K562 (cell line): Measurements from ENCODE around the gene NPB. TPM values are rescaled to one million over a fixed set of nuclear protein-coding genes. Genes with fewer than 3 reads are reported as not detected.
A peak's percentile ranks its signal among the peaks of the same experiment; 100 is the strongest.

Source experiments
- ATAC-seq: fragments of 200-7000 bp; cut with Tn5 transposase; 3 replicates; pipeline ENCODE4 v1.9.1; 2020; ENCODE audit warnings: moderate library complexity
- BruUV-seq: library from RNA; stranded (reverse); fragments of 400-500 nt; replicated peaks from 2 replicates; lab custom pipeline; 2021; lab: Mats Ljungman, UMichigan
- CTCF ChIA-PET: fragments of 300-600 bp; formaldehyde crosslinking; extraction: SDS; loops from one replicate; lab custom pipeline; 2021; ENCODE audit warnings: low intra/inter-chr PET ratio; lab: Yijun Ruan, JAX
- POLR2A ChIA-PET: fragments of 300-600, 350-650 bp; sonication (Branson Sonifier 250); formaldehyde crosslinking; extraction: SDS; loops from one replicate; lab custom pipeline; 2021; ENCODE audit warnings: antibody characterized with exemption, inconsistent platforms; lab: Yijun Ruan, JAX
- DNase-seq, 4 experiments: peaks; one replicate each; pipeline versions ENCODE4 v3.0.0 to v3.0.0-alpha.2; 2011 to 2018; ENCODE audit warnings: low spot score in 3 of 4, mixed read lengths in 3 of 4; ENCODE audit errors: extremely low read depth in 1 of 4
- FAIRE-seq: peaks from 2 replicates; lab custom pipeline; 2011; peaks lifted over from hg19 to GRCh38; lab: Jason Lieb, UNC
- H2AFZ ChIP-seq: 2 replicates; pipeline ENCODE4 v1.6.0; 2011; ENCODE audit warnings: low read depth, low read length, control low read depth, inconsistent platforms
- H3K27ac ChIP-seq: fragments of 200-600 bp; 3 replicates; pipeline ENCODE4 v1.8.0; 2011; ENCODE audit warnings: low read depth, mild to moderate bottlenecking, control low read depth, inconsistent platforms, low read length, moderate library complexity, mixed read lengths; ENCODE audit errors: extremely low read depth
- H3K27me3 ChIP-seq, 2 experiments: fragments of 300-600 bp in 1 of 2; 2 replicates in 1 of 2; 3 replicates in 1 of 2; pipeline versions ENCODE4 v1.6.0 to v1.8.0; 2011; ENCODE audit warnings: inconsistent platforms in 2 of 2, low read length in 2 of 2, mild to moderate bottlenecking in 1 of 2, mixed read lengths in 1 of 2, moderate library complexity in 1 of 2; ENCODE audit not compliant: control insufficient read depth in 2 of 2, insufficient read depth in 2 of 2
- H3K36me3 ChIP-seq: fragments of 300-600 bp; 3 replicates; pipeline ENCODE4 v1.8.0; 2011; ENCODE audit warnings: mild to moderate bottlenecking, low read length, inconsistent platforms; ENCODE audit not compliant: control insufficient read depth, insufficient read depth
- H3K4me1 ChIP-seq, 2 experiments: fragments of 200-600 bp in 1 of 2; replicated peaks in 1 of 2; 2 replicates in 1 of 2; 3 replicates in 1 of 2; pipeline versions ENCODE4 v1.5.1 to v1.8.0; 2011; ENCODE audit warnings: inconsistent platforms in 2 of 2, low read length in 2 of 2, mild to moderate bottlenecking in 1 of 2, mixed read lengths in 1 of 2, moderate library complexity in 1 of 2; ENCODE audit not compliant: control insufficient read depth in 2 of 2, insufficient read depth in 2 of 2
- H3K4me2 ChIP-seq: 2 replicates; pipeline ENCODE4 v1.6.1; 2011; ENCODE audit warnings: low read length, control low read depth, inconsistent platforms, mixed read lengths; ENCODE audit not compliant: insufficient read depth
- H3K4me3 ChIP-seq: fragments of 200-600 bp; sonication (generic), shearing (Covaris generic); 2 replicates; pipeline ENCODE4 v1.5.1; 2016; ENCODE audit warnings: control low read depth, inconsistent platforms
- H3K79me2 ChIP-seq: fragments of 200-600 bp; 3 replicates; pipeline ENCODE4 v1.8.0; 2011; ENCODE audit warnings: low read length, inconsistent platforms; ENCODE audit not compliant: control insufficient read depth, insufficient read depth
- H3K9ac ChIP-seq, 2 experiments: 2 replicates each; pipeline versions ENCODE4 v1.6.0 to v1.6.1; 2011; ENCODE audit warnings: low read depth in 2 of 2, low read length in 2 of 2, control low read depth in 1 of 2, inconsistent platforms in 1 of 2, mild to moderate bottlenecking in 1 of 2, mixed read lengths in 1 of 2; ENCODE audit not compliant: insufficient read depth in 1 of 2
- H3K9me1 ChIP-seq: one replicate; pipeline ENCODE4 v1.6.0; 2011; ENCODE audit warnings: inconsistent platforms, mild to moderate bottlenecking, low read length, moderate library complexity; ENCODE audit not compliant: control insufficient read depth, insufficient read depth
- H3K9me3 ChIP-seq: replicated peaks from 2 replicates; pipeline ENCODE4 v1.5.1; 2011; ENCODE audit warnings: low read depth, low read length, inconsistent platforms; ENCODE audit not compliant: control insufficient read depth, insufficient read depth
- H4K20me1 ChIP-seq: replicated peaks from 2 replicates; pipeline ENCODE4 v1.6.1; 2011; ENCODE audit warnings: low read length, inconsistent platforms, mixed read lengths; ENCODE audit not compliant: control insufficient read depth, insufficient read depth
- ARNT ChIP-seq, 2 experiments: fragments of 450-650 bp; IDR thresholded peaks; 2 replicates each; pipeline ENCODE4 v1.6.1; 2016; ENCODE audit warnings: mild to moderate bottlenecking in 1 of 2
- BHLHE40 ChIP-seq: IDR thresholded peaks from 2 replicates; pipeline ENCODE4 v1.6.1; 2011; ENCODE audit warnings: low read length, improper control_type of control experiment
- NR2C1 ChIP-seq, 2 experiments: fragments of 450-650 bp; IDR thresholded peaks; 2 replicates each; pipeline ENCODE4 v1.6.1; 2017; ENCODE audit warnings: mild to moderate bottlenecking in 2 of 2, antibody characterized with exemption in 1 of 2, inconsistent platforms in 1 of 2, missing compliant biosample characterization in 1 of 2, missing genetic modification characterization in 1 of 2
- POLR2G ChIP-seq: fragments of 200-400 bp; formaldehyde crosslinking; IDR thresholded peaks from 2 replicates; pipeline ENCODE4 v1.6.1; 2017; ENCODE audit warnings: low read depth, mild to moderate bottlenecking, antibody characterized with exemption, low read length, moderate library complexity
- PTBP1 ChIP-seq: fragments of 200-400 bp; formaldehyde crosslinking; IDR thresholded peaks from 2 replicates; pipeline ENCODE4 v1.6.1; 2017; ENCODE audit warnings: low read depth, low read length
- RAD21 ChIP-seq, 2 experiments: fragments of 250-450 bp in 1 of 2; fragments of 450-650 bp in 1 of 2; sonication (Bioruptor Pico) in 1 of 2; formaldehyde crosslinking in 1 of 2; IDR thresholded peaks in 1 of 2; conservative IDR thresholded peaks in 1 of 2; 2 replicates each; pipeline versions ENCODE4 v1.4.0 to v1.8.0; 2020 to 2022; ENCODE audit warnings: mild to moderate bottlenecking in 2 of 2, moderate library complexity in 1 of 2
- RBFOX2 ChIP-seq: fragments of 200-400 bp; formaldehyde crosslinking; IDR thresholded peaks from 2 replicates; pipeline ENCODE4 v1.6.1; 2017; ENCODE audit warnings: low read depth, mild to moderate bottlenecking, low read length, moderate library complexity
- ZC3H11A ChIP-seq: IDR thresholded peaks from 2 replicates; pipeline ENCODE4 v1.6.1; 2012; ENCODE audit warnings: low read depth, low read length, improper control_type of control experiment
- ZNF124 ChIP-seq: sonication (generic); formaldehyde crosslinking; IDR thresholded peaks from 2 replicates; pipeline ENCODE4 v1.8.1; 2022; ENCODE audit warnings: missing genetic modification reagents
- ZNF217 ChIP-seq: sonication (generic); formaldehyde crosslinking; IDR thresholded peaks from 2 replicates; pipeline ENCODE4 v1.8.0; 2022; ENCODE audit warnings: mild to moderate bottlenecking, missing genetic modification reagents
- ZNF274 ChIP-seq: IDR thresholded peaks from 2 replicates; pipeline ENCODE4 v1.6.1; 2011; ENCODE audit warnings: low read depth, mild to moderate bottlenecking, low read length, moderate library complexity, borderline replicate concordance
- ZNF766 ChIP-seq: fragments of 200-800 bp; sonication (Bioruptor generic); conservative IDR thresholded peaks from 2 replicates; pipeline ENCODE4 v1.6.1; 2016; ENCODE audit warnings: missing genetic modification characterization, missing compliant biosample characterization
- WGBS: fragments of 100-300 bp; shearing (Covaris generic); methylation state at CpG from one replicate; pipeline ENCODE4 v1.1.6; 2016; ENCODE audit warnings: low coverage, mixed read lengths; ENCODE audit not compliant: insufficient coverage; ENCODE audit errors: missing lambda C conversion rate; 5-methylcytosine and 5-hydroxymethylcytosine counted together
- in situ Hi-C: fragments of 300-500 bp; cut with MboI; formaldehyde crosslinking; loops from 4 replicates; pipeline ENCODE4 v1.15.0; 2018; ENCODE audit warnings: inconsistent platforms, mixed read lengths
- intact Hi-C: fragments of 100-400 bp; cut with micrococcal nuclease; formaldehyde crosslinking; loops from 2 replicates; pipeline ENCODE4 v1.14.2; 2022
- polyA plus RNA-seq, 8 experiments: library from polyadenylated mRNA; depleted of rRNA in 4 of 8; stranded (reverse) in 5 of 8; unstranded in 3 of 8; fragments of >200 nt; fragmentation: Nextera tagmentation in 2 of 8; fragmentation: Illumina TruSeq in 1 of 8; extraction: Ambion mirVana in 2 of 8; extraction: Trizol in 1 of 8; gene quantifications; 2 replicates each; pipeline versions ENCODE4 v1.2.1 to v1.2.3, GENCODE V29; 2011 to 2014; ENCODE audit warnings: inconsistent platforms in 1 of 8, missing spikeins in 1 of 8
- total RNA-seq, 7 experiments: library from RNA; depleted of rRNA in 6 of 7; stranded (reverse); fragments of >200 nt in 6 of 7; fragmentation: Illumina TruSeq in 2 of 7; extraction: Trizol in 2 of 7; gene quantifications; 2 replicates each; pipeline versions ENCODE4 v1.2.1 to v1.2.3, GENCODE V29; 2011 to 2021; ENCODE audit warnings: low replicate concordance in 1 of 7
- TF ChIP-seq, protein P1 (sequence below): sonication (generic); formaldehyde crosslinking; IDR thresholded peaks from 2 replicates; pipeline ENCODE4 v1.8.1; 2023; ENCODE audit warnings: mild to moderate bottlenecking, missing genetic modification reagents
- TF ChIP-seq, protein P2 (sequence below): sonication (generic); formaldehyde crosslinking; IDR thresholded peaks from 2 replicates; pipeline ENCODE4 v1.5.0; 2020; ENCODE audit warnings: missing genetic modification reagents

Gene NPB
- total and polyA plus RNA-seq, 9 of the 15 experiments (the other 6 are each of a cell fraction or from before 2014, with no cell fraction given), result 0.03 to 0.61 (median 0.14) TPM; not detected in 2

DNA sequence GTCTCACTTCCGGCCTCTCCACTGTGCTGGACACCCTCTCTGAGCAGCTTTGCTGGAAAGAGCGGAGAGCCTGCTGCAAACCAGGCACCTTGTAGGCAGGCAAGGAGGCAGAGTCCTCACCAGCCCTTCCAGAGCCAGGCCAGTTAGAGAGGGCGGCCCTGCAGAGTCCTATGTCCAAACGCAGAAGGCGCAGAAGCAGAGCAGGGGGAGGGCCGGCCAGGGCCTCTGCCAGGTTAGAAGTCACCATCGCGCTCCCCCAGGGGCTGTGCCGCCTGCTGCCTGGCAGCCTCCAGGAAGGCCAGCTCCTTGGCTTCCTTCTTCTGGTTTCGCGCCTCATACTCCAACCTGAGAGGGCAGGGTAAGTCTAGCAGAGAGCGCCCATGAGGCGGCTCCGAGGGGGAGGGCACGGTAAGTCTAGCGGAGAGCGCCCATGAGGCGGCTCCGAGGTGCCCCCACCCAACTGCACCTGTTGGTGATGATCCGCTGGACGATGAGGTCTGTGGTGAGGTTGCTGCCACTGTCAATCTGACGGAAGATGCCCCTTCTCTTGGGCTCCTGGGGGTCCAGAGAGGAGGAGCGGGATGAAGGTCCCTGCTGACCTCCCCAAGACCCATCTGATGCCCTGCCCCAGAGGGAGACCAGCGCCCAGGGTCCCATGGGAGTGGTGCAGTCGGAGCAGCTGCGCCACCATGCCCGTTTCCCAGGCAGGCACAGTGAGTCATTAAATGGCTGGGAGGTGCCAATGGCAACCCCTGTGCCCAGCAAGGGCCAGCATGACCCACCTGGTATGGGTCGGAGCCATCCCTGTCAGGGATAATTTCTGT, 2.8 kb downstream of the NPB start:
- Histone ChIP-seq H3K9ac (0 out of 4 replicates have a peak overlapping the region, but pooled peaks of 1 of the 2 experiments have one; percentile 4), H3K36me3 (peaks cover 74% of the 10 kb centered on the region; the same call in 2 of the 3 replicates), H3K27ac (no peak overlapping the region), H3K79me2 (peaks cover 9% of the 10 kb centered on the region), H3K9me3 (no peaks in the 10 kb centered on the region), H2AFZ (no peak overlapping the region), H3K4me3 (no peak overlapping the region), H4K20me1 (no peaks in the 10 kb centered on the region; the same call in 1 of the 2 replicates), H3K4me2 (no peak overlapping the region), H3K27me3 (no peaks in the 10 kb centered on the region), H3K9me1 (peaks cover 3% of the 10 kb centered on the region), H3K4me1 (peaks cover 16 to 94% of the 10 kb centered on the region in 2 experiments)
- CTCF ChIA-PET, result no interaction called here
- in situ Hi-C loops, result no loop called here
- BruUV-seq, result TSS peak; percentile 38
- ATAC-seq (no peak), DNase-seq (no peak), FAIRE-seq (no peak)
- no peak for TF ChIP-seq ZC3H11A
- no peak for TF ChIP-seq ARNT (IDR thresholded peaks at IDR 0.05)
- no peak for TF ChIP-seq ZNF274
- TF ChIP-seq, protein P1, sequence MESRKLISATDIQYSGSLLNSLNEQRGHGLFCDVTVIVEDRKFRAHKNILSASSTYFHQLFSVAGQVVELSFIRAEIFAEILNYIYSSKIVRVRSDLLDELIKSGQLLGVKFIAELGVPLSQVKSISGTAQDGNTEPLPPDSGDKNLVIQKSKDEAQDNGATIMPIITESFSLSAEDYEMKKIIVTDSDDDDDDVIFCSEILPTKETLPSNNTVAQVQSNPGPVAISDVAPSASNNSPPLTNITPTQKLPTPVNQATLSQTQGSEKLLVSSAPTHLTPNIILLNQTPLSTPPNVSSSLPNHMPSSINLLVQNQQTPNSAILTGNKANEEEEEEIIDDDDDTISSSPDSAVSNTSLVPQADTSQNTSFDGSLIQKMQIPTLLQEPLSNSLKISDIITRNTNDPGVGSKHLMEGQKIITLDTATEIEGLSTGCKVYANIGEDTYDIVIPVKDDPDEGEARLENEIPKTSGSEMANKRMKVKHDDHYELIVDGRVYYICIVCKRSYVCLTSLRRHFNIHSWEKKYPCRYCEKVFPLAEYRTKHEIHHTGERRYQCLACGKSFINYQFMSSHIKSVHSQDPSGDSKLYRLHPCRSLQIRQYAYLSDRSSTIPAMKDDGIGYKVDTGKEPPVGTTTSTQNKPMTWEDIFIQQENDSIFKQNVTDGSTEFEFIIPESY (CRISPR knock-in tag), result peak; percentile 82
- TF ChIP-seq RAD21 (CRISPR knock-in tag; conservative IDR thresholded peaks at IDR 0.05 in 1 of 2, IDR thresholded peaks at IDR 0.05 in 1 of 2), result no peak
- peak; percentile 50; the same call in 1 of the 2 replicates for TF ChIP-seq POLR2G
- TF ChIP-seq ZNF217 (CRISPR knock-in tag), result no peak
- no peak for TF ChIP-seq PTBP1
- TF ChIP-seq NR2C1 (IDR thresholded peaks at IDR 0.05), result no peak
- no peak for TF ChIP-seq NR2C1 (tag; IDR thresholded peaks at IDR 0.05)
- peak; percentile 21; the same call in 1 of the 2 replicates for TF ChIP-seq RBFOX2
- TF ChIP-seq BHLHE40, result no peak
- TF ChIP-seq, protein P2, sequence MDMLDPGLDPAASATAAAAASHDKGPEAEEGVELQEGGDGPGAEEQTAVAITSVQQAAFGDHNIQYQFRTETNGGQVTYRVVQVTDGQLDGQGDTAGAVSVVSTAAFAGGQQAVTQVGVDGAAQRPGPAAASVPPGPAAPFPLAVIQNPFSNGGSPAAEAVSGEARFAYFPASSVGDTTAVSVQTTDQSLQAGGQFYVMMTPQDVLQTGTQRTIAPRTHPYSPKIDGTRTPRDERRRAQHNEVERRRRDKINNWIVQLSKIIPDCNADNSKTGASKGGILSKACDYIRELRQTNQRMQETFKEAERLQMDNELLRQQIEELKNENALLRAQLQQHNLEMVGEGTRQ (CRISPR knock-in tag), result no peak
- TF ChIP-seq ZNF766 (CRISPR knock-in tag), result no peak
- TF ChIP-seq ZNF124 (CRISPR knock-in tag), result no peak
- intact Hi-C loops, result no loop called here
- WGBS, result 92% methylated on average over 25 of the region's 28 CpGs
- POLR2A ChIA-PET, result interaction anchor here (0.6 to 1.2 kb wide), 5 partner anchors 12 to 1626 kb away, joined by 3 to 6 read pairs (median 3); no protein-coding TSS in a partner anchor
